ENCODE data around the gene ZYX. TPM values are rescaled to one million over a fixed set of nuclear protein-coding genes. Genes with fewer than 3 reads are reported as not detected.

The ZYX gene
- total and polyA plus RNA-seq, 9 of the 15 experiments (the other 6 are each of a cell fraction or from before 2014, with no cell fraction given): 1.8 to 130 (median 15.7) TPM

- TF ChIP-seq HMGXB4 (CRISPR knock-in tag; IDR thresholded peaks at IDR 0.05) (peak; percentile 60; the same call in 1 of the 2 replicates), FOXO4 (CRISPR knock-in tag; IDR thresholded peaks at IDR 0.05) (0 out of 2 replicates have a peak, but pooled peaks have one; percentile 30), SAFB (IDR thresholded peaks at IDR 0.05; ENCODE audit: borderline replicate concordance, low read depth, low read length) (no peak), ZBTB8A (IDR thresholded peaks at IDR 0.05; ENCODE audit: partially characterized antibody) (no peak), HINFP (tag; conservative IDR thresholded peaks at IDR 0.05; ENCODE audit: low read depth) (peak; percentile 96), CREBBP (IDR thresholded peaks at IDR 0.05; ENCODE audit: low read depth, low read length) (no peak), CBX2 (IDR thresholded peaks at IDR 0.05; ENCODE audit: insufficient read depth, low read length, poor library complexity, severe bottlenecking) (no peak), NONO (IDR thresholded peaks at IDR 0.05; ENCODE audit: low read depth in 2 of 2, low read length in 1 of 2) (no peak; a peak in 1 of 4 replicates), ZNF830 (CRISPR knock-in tag; IDR thresholded peaks at IDR 0.05) (no peak), NR4A1 (CRISPR knock-in tag; IDR thresholded peaks at IDR 0.05) (no peak), NR4A1 (tag; IDR thresholded peaks at IDR 0.05) (0 out of 2 replicates have a peak, but pooled peaks have one; percentile 38), KLF16 (IDR thresholded peaks at IDR 0.05) (0 out of 2 replicates have a peak, but pooled peaks have one; percentile 34), YBX1 (IDR thresholded peaks at IDR 0.05) (no peak), KDM1A (IDR thresholded peaks at IDR 0.05) (no peak), LCOR (CRISPR knock-in tag; IDR thresholded peaks at IDR 0.05) (peak; percentile 67; the same call in 1 of the 2 replicates), E2F8 (IDR thresholded peaks at IDR 0.05; ENCODE audit: low read depth, partially characterized antibody) (peak; percentile 23), EWSR1 (IDR thresholded peaks at IDR 0.05; ENCODE audit: borderline replicate concordance, low read depth, partially characterized antibody) (no peak), GABPB2 (CRISPR knock-in tag; conservative IDR thresholded peaks at IDR 0.05) (no peak), TEAD2 (tag; IDR thresholded peaks at IDR 0.05) (no peak), SREBF1 (IDR thresholded peaks at IDR 0.05; ENCODE audit: borderline replicate concordance, low read depth, low read length) (no peak), CBX1 (IDR thresholded peaks at IDR 0.05; ENCODE audit: low read depth) (peak; percentile 10; the same call in 1 of the 2 replicates)
Observed at GRCh38 chr7:143380260-143380645, 892 bp upstream of the ZYX start (continued).

All from K562 (cell line).